ENCODE measurements around the gene UBE2O. TPM values are rescaled to one million over a fixed set of nuclear protein-coding genes. Genes with fewer than 3 reads are reported as not detected.

UBE2O gene
- 30.2 TPM for polyA plus RNA-seq (ENCODE audit: insufficient read length)
- long read RNA-seq, donor 1, full-length matches to known transcripts = 4 of 4 reads
- long read RNA-seq, donor 1, partial matches to known transcripts = 0 of 4 reads
- long read RNA-seq, donor 1, other reads (novel, unspliced or antisense) = 0 of 4 reads
- long read RNA-seq, donor 2, full-length matches to known transcripts = 1 of 20 reads
- long read RNA-seq, donor 2, partial matches to known transcripts = 19 of 20 reads
- long read RNA-seq, donor 2, other reads (novel, unspliced or antisense) = 0 of 20 reads
- long read RNA-seq, donor 3 = 0 reads
- long read RNA-seq, donor 4 = 0 reads
- long read RNA-seq, donor 5, full-length matches to known transcripts = 2 of 2 reads
- long read RNA-seq, donor 5, partial matches to known transcripts = 0 of 2 reads
- long read RNA-seq, donor 5, other reads (novel, unspliced or antisense) = 0 of 2 reads
- long read RNA-seq, donor 6, partial matches to known transcripts = 0 of 1 reads
- long read RNA-seq, donor 6, other reads (novel, unspliced or antisense) = 0 of 1 reads
- long read RNA-seq, donor 7 = 0 reads
- long read RNA-seq, donor 8 = 0 reads

DNA sequence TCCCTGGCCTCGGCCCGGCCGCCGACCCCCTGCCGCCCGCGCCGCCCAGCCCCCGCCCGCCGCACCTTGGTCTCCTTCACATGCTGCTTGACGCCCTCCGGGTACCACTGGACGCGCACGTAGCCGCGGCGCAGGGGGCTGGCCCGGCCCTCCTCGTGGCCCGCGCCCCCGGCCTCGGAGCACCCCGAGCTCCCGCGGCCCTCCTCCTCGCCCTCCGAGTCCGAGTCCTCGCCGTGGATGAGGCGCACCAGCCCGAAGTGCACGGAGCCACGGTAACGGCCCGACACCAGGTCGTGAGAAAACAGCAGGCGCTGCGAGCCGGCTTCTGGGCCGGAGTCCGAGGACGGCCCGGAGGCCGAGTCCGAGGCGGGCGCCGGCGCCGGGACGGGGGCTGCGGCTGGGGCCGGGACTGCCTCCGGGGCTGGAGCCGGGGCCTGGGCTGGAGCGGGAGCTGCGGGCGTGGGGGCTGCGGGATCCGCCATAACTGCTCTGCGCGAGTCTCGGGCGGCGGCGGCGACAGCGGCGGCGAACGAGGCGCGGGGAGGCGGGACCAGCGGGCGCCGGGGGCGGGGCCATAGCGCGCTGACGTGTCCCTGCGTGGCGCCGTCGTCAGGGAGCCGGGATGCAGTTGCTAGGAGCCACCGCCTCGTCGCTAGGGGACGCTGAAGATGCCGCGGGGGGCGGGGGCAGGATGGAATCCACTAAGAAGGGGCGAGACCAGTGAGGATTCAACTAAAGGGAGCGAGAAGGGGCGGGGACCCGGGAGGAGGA, at the start of gene UBE2O:
Gene UBE2O (minus strand): TSS at position 493 of the 771 bp plus-strand sequence. CDS start 11 bp downstream, at position 482.
- DNase-seq = peak; percentile 78

DNA sequence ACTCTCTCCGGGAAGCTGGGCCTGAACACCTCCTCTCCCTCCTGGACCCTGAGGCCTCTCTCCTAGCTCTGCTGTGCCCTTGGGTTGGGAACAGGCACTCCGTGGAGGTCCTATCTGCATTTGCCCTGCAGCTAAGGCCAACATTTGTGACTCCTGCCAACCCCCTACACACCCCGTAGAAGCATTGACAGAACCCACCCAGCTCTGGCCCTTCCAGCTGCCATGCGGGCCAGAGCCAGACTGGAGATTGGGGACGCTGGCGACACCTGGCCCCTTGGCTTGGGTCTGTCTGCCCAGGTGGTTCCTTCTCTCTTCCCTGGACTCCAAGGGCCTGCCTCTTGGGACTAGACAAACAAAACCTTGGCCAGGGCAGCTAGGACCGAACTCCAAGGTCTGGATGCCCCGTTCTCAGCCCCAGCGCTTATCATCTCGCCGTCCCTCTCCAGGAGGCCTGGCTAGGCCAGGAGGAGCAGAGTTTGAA, 48.9 kb upstream of the UBE2O start:
- DNase-seq = no peak

DNA sequence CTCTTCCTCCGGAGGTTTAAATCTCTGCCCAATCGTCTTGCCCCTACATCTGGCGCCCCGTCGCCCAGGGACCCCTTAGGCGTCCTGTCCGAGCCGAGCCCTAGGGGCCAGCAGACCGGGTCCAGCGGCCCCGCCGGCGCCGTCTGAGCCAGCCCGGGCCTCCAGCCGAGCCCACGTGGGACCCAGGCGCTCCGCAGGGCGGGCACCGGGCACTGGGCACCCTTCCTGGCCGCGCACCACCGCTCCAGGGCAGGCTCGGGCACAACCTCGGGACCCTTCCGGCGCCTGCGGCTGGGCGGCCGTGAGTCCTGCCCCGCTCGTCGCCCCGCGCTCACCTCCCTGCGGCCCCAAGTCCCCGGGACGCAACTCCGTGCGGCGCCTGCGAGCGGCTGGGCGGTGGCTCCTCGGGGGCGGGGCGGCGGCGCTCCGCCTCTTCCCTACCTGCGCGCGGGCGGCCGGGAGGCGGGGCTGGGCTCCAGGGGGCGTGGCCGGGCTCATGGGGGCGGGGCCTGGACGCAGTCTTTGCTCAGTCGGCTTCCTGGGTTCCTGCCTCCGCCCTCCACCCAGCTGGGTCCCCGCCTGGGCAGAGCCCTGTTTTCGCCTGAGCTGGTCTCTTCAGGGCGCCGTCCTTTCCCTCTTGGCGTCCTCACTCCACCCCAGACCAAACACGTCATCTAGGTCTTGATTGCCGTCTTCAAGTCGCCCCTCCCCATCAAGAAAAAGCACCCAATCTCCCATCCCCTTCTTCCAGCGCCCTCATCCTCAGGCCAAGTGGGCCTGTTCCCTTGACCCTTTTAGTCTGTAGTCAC, 48.3 kb upstream of the UBE2O start, which contains the start of gene RHBDF2:
Gene RHBDF2 (minus strand): TSS at position 406 of the 809 bp plus-strand sequence. CDS start 19,899 bp downstream, outside the sequence.
- DNase-seq = peak; percentile 65

DNA sequence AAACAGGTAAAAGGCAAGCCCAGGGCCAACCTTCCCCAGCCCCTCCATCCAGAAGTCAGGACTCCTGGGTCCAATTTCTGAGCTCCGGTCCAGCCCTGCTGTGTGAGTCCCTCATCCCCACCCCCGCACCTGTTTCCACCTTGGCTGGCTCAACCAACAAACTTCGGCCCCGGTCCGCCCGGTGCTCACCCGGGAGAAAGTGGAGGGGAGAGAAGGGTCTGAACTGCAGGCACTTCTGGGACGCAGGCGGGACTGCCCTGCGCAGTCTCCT, 47.7 kb upstream of the UBE2O start:
- no peak for DNase-seq

DNA sequence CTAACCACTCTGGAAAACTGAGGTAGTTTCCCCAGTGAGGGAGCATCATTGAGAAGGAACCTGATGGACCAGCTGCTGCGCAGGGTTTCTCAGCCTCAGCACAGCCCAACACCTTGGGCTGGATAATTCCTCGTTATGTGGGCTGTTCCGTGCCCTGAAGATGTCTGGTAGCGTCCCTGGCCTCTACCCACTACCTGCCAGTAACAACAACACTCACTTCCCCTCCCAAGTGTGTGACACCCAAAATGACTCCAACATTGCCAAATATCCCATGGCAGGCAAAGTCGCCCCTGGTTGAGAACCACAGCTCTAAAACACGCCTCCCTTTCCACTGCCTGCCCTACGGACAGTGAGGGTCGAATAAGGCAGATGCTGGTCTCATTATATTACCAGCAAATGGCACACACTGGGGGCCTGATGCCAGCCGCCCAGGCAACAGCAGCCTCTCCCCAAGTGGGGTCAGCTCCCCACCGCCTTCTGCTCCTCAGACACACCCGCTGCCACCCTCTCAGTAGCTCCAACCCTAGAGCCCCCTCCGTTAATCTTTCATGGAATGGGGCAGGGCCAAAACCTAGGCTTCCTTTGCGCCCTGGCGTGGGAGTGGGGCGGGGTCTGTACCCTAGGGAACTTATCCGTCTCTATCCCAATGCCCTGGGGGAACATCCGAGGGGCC, 47.3 kb upstream of the UBE2O start:
- DNase-seq = no peak

DNA sequence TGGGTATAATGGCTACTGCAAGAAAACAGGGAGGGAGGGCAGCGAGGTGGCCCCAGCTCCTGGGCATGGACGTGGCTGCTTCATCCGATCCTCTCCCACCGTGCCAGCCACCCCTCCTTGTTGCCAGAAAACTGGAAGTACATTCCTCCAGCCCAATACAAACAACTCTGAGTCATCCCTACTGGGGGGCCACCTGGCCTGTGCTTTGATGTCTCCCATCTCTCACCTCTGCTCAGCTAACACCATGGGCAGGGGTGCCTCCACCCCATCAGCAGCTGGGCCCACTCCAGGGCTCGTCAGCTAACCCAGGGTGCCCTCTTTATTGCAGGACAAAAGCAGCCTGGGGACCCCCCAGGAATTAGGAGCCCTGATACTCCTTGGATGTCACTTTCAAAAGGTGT, 46.3 kb upstream of the UBE2O start:
- no peak for DNase-seq

DNA sequence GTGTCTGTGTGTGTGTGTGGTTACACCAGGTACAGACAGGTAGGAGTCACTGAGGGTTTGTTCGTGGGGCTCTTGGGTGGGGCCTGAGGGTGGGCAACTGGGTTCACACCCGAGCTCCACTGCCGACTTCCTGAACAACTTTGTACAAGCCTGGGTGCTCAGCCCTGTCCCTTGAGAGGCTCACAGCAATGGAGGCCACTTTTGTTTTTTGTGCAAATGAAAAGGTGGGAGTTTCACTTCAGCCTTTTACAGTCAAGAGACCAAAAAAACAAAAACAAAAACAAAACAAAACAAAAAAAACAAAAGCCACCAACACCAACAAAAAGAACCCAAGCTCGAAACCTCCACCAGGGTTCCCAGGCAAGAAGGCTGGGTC, 45.9 kb upstream of the UBE2O start:
- no peak for DNase-seq

DNA sequence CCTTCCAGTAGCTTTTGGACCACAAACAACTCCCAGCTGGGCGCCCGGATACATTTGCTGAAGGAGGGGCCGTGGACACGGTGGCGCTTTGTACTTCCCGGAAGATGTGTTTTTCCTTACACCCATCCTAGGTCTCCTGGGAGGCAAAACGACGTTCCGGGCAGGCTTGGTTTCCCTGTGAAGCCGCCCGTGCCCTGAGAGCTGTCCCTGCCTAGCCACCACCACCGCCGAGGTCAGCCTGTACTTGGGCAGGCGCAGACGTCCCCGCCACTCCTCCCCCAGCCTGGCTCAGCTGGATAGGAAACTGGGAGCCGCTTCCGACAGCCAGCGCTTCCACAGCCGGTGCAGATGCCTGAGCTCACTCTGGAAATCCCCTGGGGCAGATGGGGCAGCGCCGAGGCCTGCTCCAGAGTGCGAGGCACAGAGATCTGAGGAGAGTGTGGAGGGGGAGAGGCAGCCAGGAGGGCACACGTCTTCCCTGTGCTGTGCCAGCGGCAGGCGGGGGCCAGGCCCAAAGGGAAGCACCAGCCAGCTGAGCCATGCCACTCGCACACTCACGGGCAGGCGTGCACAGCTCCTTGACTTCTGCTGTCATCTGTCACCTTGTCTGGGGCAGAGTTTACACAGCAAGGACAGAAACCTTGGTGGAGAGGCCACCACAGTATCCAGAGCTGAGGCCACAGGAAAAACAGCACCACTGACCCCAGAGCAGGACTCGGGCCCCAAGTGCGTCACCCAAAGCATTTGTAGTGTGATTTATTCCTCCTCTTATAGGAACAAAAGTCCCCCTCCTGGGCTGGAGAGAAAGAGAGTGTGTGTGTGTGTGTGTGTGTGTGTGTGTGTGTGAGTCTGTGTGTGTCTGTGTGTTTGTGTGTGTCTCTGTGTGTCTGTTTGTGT, 45.3 kb upstream of the UBE2O start:
- peak; percentile 57 for DNase-seq

DNA sequence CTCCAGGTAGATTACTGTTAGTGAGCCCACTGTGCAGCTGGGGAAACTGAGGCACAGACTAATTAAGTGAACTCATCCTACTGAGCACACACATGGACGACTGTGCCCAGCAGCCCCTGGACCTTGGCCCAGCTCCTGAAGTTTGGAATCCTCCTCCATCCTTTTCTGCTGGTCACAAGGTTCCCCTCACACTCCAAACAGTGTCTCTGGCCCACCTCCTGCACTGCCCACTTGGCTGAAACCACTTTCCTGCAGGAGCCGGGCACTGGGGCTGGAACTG, 44.7 kb upstream of the UBE2O start:
- no peak for DNase-seq

DNA sequence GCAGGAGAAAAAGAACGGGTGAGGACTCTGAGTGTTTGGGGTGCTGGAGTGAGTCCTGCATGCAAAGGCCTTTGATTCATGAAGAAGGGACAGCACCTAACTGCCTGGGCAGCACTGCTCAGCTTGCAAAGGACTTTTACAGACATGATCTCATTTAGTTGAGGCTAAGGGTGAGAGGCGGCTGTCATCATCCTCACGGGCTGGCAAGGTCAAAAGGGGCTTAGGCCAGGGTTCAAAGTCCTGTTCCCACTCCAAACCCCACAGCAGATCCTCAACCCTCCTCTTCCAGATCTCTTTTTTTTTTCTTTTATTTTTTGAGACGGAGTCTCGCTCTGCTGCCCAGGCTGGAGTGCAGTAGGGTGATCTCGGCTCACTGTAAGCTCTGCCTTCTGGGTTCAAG, 43.5 kb upstream of the UBE2O start:
- DNase-seq = no peak

DNA sequence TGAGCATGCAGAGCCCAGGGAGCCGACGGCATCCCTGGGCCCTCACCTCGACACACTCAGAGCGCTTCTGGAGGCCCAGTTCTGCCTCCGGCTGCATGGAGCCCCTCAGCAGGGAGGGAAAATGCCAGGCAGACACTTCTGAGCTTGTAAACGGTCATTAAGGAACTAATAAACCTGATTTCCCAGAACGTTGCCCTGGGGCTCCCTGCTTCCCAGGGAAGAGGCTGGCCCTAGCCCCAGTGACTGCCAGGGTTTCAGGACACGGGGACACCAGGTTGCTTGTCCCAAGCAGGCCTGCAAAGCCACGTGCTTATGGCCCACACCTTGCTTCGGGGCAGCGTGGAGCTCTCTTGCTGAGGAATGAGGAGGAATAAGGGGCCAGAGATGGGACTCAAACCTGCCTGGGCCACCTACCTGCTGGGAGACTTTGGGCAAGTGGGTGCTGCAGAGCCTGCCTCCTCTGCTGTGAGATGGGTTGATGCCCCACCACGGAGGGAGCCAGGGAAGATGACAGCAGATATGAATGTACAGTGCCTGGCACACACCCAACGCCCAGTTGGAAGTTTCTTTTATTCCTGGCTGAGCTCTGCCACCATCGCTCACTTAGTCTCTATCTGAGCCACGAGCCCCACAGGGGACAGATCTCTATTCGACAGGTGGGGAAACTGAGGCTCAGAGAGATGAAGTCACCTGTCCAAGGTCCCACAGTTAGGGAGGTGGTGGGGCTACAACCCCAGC, 42.9 kb upstream of the UBE2O start:
- DNase-seq = no peak

DNA sequence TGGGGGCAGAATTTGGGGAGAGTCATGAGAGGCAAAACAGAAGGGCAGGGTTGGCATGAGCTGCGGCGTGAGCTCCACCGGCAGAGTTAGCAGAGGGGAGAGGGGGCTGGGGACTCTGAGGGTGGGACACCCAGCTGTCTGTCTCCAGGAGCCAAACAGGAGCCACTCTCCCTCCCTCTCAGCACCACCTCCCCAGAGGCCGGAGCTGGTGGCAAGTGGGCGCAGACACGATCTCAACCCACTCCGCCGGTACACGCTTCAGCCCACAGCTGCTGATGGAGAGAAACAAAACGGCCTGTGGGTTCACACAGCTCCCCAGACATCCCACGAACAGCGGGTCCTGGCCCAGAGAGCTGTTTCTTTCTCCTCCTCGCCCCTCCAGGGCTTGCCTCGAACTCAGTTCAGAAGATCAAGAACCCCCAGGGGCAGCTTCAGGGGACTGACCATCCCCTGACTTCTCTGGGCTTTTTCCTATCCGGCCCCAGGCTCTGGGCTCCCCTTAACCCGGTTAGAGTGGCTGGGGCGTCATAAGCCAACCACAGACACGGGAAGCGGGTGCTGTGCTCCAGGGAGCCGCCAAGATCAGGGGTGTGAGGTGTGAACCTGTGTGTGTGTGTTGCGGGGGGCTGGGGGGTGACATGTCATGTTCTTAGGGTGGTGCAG, 40.7 kb upstream of the UBE2O start:
- DNase-seq = no peak

DNA sequence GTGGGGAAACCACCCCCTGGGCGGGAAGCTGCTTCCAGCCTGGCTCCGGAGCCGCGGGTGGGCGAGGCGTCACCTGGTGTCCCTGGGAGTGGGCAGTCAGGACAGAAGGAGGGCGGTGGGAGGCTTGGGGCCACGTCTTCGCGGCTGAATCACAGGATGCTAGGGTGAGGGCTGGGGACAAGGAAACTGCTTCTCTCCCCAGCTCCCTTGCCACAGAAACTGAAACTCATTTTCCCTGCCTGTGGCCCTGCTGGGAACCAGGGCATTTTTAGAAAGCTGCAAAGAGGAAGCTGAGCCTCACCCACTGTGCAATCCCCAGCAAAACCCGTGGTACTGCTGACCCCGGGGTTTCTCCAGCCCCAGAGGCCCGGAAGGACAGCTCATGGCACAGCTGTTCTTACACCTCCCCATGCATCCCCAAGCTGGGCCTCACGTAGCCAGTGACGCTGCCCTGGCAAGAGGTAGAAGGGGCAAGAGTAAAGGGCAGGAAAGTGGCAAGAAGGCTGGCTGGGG, 40.1 kb upstream of the UBE2O start:
- no peak for DNase-seq

DNA sequence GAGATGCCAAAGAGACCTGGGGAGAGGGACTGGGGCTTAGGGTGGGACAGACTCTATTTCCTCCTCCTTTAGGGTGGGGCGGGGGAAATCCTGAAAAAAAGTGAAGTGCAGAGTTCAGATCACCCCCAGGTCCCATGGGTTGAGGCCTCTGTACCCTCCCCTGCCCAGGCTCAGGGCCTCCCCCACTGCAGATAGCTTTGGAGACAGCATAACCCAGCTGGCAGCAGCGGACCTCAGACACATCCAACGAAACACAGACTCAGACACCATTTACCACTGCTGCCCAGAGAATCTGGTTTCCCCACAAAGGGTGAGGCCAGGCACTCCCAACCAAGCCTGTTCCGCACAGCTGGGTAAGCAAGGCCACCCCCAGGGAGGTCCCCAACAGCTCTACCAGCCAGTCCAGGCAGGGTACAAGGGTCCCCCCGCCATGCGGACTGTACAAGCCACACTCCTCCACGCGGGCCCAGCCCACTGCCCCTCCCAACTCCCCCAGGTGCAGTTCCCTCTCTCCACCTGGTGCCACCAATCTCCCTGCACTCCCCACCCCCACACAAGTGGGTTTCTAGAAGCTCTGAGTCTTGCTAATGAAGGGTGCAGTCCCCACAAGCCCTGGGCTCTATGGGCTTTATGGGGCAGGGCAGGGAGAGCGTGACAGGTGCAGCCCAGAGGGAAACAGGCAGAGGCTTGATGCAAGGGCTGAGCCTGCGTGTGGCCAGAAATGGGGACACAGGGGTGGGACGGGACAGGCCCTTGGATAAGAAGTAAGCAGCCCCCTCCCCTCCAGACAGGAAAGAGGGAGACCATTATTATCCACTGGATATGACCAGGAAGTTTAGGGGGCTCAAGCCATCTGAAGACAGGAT, 39.4 kb upstream of the UBE2O start:
- no peak for DNase-seq

DNA sequence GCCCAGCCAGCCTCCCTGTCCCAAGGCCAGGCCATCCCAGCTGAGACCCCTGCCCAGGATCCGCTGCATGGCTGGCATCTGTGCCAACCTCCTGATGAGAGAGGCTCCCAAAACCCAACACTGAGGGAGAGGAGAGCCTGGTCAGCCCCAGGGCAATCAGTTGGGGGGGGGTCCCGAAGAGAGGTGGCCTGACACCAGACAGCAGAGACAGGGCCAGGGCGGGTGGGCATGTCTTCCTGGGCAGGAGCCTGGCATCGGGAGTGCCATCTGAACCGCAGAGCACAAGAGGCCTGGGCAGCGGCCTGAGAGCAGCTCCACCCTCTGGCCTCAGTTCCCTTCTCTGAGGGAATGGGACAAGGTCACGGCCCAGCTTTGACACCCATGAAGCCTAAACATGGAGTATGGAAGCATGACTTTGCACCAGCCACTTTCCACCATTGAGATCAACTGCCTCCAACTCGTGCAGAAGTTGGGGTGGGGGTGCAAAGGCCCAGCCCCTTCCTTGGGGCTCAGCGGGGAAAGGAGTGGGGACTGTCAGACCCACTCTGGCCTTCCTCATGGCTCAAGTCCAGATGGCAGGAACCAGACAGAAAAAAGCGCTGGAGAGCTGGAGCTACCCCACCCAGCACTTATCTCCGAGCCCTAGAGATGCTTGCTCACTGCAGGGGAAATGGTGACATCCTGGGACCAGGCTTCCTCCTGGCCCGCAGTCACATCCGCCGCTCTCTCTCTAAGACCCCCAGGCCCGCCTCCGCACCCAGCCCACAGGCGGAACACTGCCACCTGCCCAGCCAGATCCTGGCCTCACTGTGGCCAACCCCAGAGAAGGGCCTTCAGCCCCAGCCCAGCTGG, 38.5 kb upstream of the UBE2O start:
- no peak for DNase-seq

DNA sequence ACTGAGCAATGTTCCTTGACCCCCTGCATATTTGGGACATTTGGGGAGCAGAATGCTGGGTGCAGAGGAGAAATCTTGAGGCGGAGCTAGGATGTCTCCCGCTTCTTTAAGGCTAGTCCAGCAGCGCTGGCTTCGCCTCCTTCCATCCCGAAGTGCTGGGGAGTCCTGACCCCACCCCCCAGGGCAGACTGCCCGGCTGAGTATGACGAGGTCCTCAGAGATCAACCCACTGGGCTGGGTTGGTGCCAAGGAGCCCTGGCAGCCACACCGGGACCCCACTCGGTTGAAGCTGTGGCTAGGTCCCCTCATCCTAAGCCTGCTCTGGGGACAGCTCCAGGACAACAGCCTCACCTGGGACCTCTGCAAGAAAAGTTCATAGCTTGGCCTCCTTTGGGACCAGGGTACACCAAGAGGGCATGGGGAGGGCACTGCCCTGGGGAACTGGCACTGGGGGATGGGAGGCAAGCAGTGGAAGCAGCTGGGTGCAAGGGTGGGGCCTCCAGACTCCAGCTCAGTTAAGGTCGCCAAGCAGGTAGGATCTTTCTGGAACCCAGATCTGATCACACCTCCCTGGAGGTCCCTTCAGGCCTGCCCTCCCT, 37.3 kb upstream of the UBE2O start:
- DNase-seq = no peak
